Mucosa of descending colon (tissue), 3 donors: ENCODE results near the gene PKLR. TPM values are rescaled to one million over a fixed set of nuclear protein-coding genes. Genes with fewer than 3 reads are reported as not detected.

Source experiments
- ATAC-seq: fragments of 200-7000 bp; cut with Tn5 transposase; one replicate; pipeline ENCODE4 v1.9.1; 2020; ENCODE audit warnings: mild to moderate bottlenecking, moderate library complexity
- DNase-seq, 3 donors: peaks; one replicate each; pipeline ENCODE4 v3.0.0-alpha.2; 2020
- H3K36me3 ChIP-seq: fragments of 200-600 bp; one replicate; pipeline ENCODE4 v1.8.0; 2021; ENCODE audit warnings: low read depth, mild to moderate bottlenecking
- H3K4me1 ChIP-seq: fragments of 200-600 bp; one replicate; pipeline ENCODE4 v1.8.0; 2021; ENCODE audit warnings: low read depth, mild to moderate bottlenecking
- H3K4me3 ChIP-seq: fragments of 200-600 bp; one replicate; pipeline ENCODE4 v1.8.0; 2021; ENCODE audit warnings: mild to moderate bottlenecking
- H3K9me3 ChIP-seq: fragments of 200-600 bp; one replicate; pipeline ENCODE4 v1.8.0; 2021; ENCODE audit warnings: mild to moderate bottlenecking
- CTCF ChIP-seq: fragments of 200-600 bp; IDR thresholded peaks from one replicate; pipeline ENCODE4 v1.8.0; 2022; ENCODE audit warnings: antibody characterized with exemption, mild to moderate bottlenecking
- intact Hi-C, 2 donors: fragments of 100-400 bp; cut with DNase I in 1 of 2; cut with micrococcal nuclease in 1 of 2; formaldehyde crosslinking; loops; one replicate each; pipeline versions ENCODE4 v1.11.0 to v1.11.1; 2022; cut with DNase I, micrococcal nuclease
- total RNA-seq, 3 donors: library from RNA; stranded (reverse); fragmentation: NEBNext Ultra II Directional in 2 of 3; extraction: Animal tissue kit (Norgen Biotek cat#: 25700) in 2 of 3; gene quantifications; one replicate each; pipeline versions ENCODE4 v1.2.1 to v1.2.4, GENCODE V29; 2021 to 2023
- donor health status: DM: no; HTN: no; CAD: no; lungs with moderate emphysema.
- donor health status: DM: no; HTN: no; CAD: no.
- donor health status: DM: no; HTN: yes; CAD: no.

The PKLR gene
- total RNA-seq, 3 donors from 2014 or later = 0.63 to 2.0 (median 1.5) TPM

DNA sequence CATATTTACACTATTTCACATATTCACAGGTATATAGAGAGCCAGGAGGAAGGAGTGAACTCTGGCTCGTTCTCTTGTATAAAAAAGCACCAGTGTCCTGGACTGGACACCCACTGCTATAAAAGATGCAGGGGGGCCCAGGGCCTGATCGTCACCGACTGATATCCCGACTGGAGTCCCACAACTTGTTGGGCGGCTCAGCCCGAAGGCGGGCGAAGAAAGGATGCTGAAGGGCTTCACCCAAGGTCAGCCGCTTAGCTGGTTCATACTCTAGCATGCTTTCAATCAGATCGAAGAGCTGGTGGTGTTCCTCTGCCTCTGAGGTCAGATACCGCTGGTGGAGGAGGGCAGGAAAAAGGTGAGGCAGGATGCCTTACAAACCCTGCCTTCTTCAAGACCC, 38.2 kb downstream of the PKLR start:
- no peak for DNase-seq
- Histone ChIP-seq H3K36me3 (peaks cover 10% of the 10 kb centered on the region), H3K9me3 (no peaks in the 10 kb centered on the region), H3K4me1 (peaks cover 13% of the 10 kb centered on the region), H3K4me3 (no peak overlapping the region)
- no peak for TF ChIP-seq CTCF
- intact Hi-C loops = no loop called here
- ATAC-seq = no peak

GRCh38 chr1:155261852-155262673, 39.2 kb downstream of the PKLR start, which contains the start of gene SCAMP3:
SCAMP3 (minus strand) TSS chr1:155262360; CDS start chr1:155262151, 209 bp downstream.
- no peak for TF ChIP-seq CTCF
- ATAC-seq (peak; percentile 97), DNase-seq (peak; percentile 91 to 97 (median 94))
- Histone ChIP-seq H3K4me1 (peaks cover 13% of the 10 kb centered on the region), H3K4me3 (peak within 1 kb of the TSS; percentile 62), H3K36me3 (peaks cover 5% of the 10 kb centered on the region), H3K9me3 (no peaks in the 10 kb centered on the region)
- intact Hi-C loops = no loop called here

GRCh38 chr1:155261493-155261851, 39.8 kb downstream of the PKLR start:
- DNase-seq = peak in 1 of 3 donors; percentile 63
- ATAC-seq = no peak
- H3K9me3 ChIP-seq = no peaks in the 10 kb centered on the region
- peaks cover 13% of the 10 kb centered on the region for H3K4me1 ChIP-seq
- H3K36me3 ChIP-seq = no peaks in the 10 kb centered on the region
- intact Hi-C loops = no loop called here
- peak overlapping the region; percentile 62 for H3K4me3 ChIP-seq
- no peak for TF ChIP-seq CTCF

DNA sequence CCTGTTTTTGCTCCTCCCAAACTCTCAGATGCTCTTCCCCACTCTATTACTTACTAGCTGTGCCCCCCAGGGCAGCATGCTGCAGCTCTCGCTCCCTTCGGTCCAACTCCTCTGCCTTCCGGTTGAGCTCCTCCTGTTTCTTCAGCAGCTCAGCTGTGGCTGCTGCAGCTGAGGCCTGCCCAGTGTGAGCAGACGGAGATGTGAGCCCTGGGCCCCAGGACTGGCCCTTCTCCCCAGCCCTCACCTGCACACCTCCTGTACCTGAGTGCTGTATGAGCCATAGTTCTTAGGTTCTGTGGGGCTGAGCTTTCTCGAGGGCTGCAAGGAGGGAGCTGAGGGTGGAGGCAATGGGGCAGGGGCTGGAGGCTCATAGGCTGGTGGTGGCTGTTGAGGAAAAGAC, 41.0 kb downstream of the PKLR start:
- Histone ChIP-seq H3K36me3 (no peaks in the 10 kb centered on the region), H3K4me1 (peaks cover 13% of the 10 kb centered on the region), H3K9me3 (no peaks in the 10 kb centered on the region), H3K4me3 (no peak overlapping the region)
- ATAC-seq (no peak), DNase-seq (peak in 1 of 3 donors; percentile 23)
- no peak for TF ChIP-seq CTCF
- intact Hi-C loops = no loop called here

GRCh38 chr1:155256058-155256852, 45.0 kb downstream of the PKLR start:
- Histone ChIP-seq H3K9me3 (no peaks in the 10 kb centered on the region), H3K36me3 (no peaks in the 10 kb centered on the region), H3K4me1 (peaks cover 16% of the 10 kb centered on the region), H3K4me3 (peak overlapping the region; percentile 63)
- DNase-seq (no peak), ATAC-seq (no peak)
- intact Hi-C loops = loop anchor here in 1 of 2 donors (10.0 kb wide), 1 partner anchor 69 kb away; the partner anchor contains the start of gene RUSC1
- no peak for TF ChIP-seq CTCF
